H1 (cell line): ENCODE results near the gene ANXA1. TPM values are rescaled to one million over a fixed set of nuclear protein-coding genes. Genes with fewer than 3 reads are reported as not detected.

ENCODE experiments used
- CBX8 ChIP-seq: fragments of 300-800, 300-1000 bp; sonication (generic); IDR thresholded peaks from 2 replicates; pipeline ENCODE4 v1.7.1; 2016; ENCODE audit warnings: low read depth, low read length, borderline replicate concordance
- HDAC2 ChIP-seq, 2 experiments: fragments of 300-600 bp in 1 of 2; sonication (generic) in 1 of 2; IDR thresholded peaks; 2 replicates each; pipeline ENCODE4 v1.6.1; 2011 to 2012; ENCODE audit warnings: low read depth in 2 of 2, low read length in 2 of 2, mild to moderate bottlenecking in 2 of 2, moderate library complexity in 2 of 2, borderline replicate concordance in 1 of 2, inconsistent platforms in 1 of 2
- POLR2AphosphoS5 ChIP-seq: IDR thresholded peaks from 2 replicates; pipeline ENCODE4 v1.6.1; 2011; ENCODE audit warnings: low read depth, low read length
- RAD21 ChIP-seq, 2 experiments: IDR thresholded peaks in 1 of 2; conservative IDR thresholded peaks in 1 of 2; 2 replicates each; pipeline ENCODE4 v1.6.1; 2011; ENCODE audit warnings: low read depth in 2 of 2, low read length in 2 of 2, improper control_type of control experiment in 1 of 2, inconsistent platforms in 1 of 2, mild to moderate bottlenecking in 1 of 2, moderate library complexity in 1 of 2
- SIN3A ChIP-seq, 2 experiments: IDR thresholded peaks in 1 of 2; conservative IDR thresholded peaks in 1 of 2; 2 replicates each; pipeline ENCODE4 v1.6.1; 2011 to 2012; ENCODE audit warnings: low read length in 2 of 2, improper control_type of control experiment in 1 of 2, low read depth in 1 of 2, mild to moderate bottlenecking in 1 of 2
- USF2 ChIP-seq: IDR thresholded peaks from 2 replicates; pipeline ENCODE4 v1.6.1; 2011; ENCODE audit warnings: low read length, improper control_type of control experiment
- polyA plus RNA-seq, 7 experiments: library from polyadenylated mRNA; depleted of rRNA in 3 of 7; stranded (reverse) in 5 of 7; unstranded in 2 of 7; fragments of >200 nt in 5 of 7; fragments of 200-250 nt in 2 of 7; gene quantifications; 1 replicate in 5 of 7; 2 replicates in 1 of 7; 4 replicates in 1 of 7; pipeline versions ENCODE4 v1.2.1 to v1.2.3, GENCODE V29; 2011 to 2013; ENCODE audit warnings: missing spikeins in 2 of 7, mixed read lengths in 2 of 7
- total RNA-seq: library from RNA; stranded (reverse); fragmentation: NEBNext Ultra II Directional; extraction: Animal tissue kit (Norgen Biotek cat#: 25700); gene quantifications from 2 replicates; pipeline ENCODE4 v1.2.1, GENCODE V29; 2021
- TF ChIP-seq, protein P1 (sequence below): fragments of 300-600 bp; sonication (generic); IDR thresholded peaks from 2 replicates; pipeline ENCODE4 v1.7.1; 2012; ENCODE audit warnings: low read length, moderate library complexity, mild to moderate bottlenecking, inconsistent platforms; ENCODE audit not compliant: insufficient replicate concordance
- TF ChIP-seq, protein P2 (sequence below): IDR thresholded peaks from 2 replicates; pipeline ENCODE4 v1.6.1; 2012; ENCODE audit warnings: inconsistent platforms

ANXA1 gene
- total and polyA plus RNA-seq, 2 of the 8 experiments (the other 6 are each of a cell fraction or from before 2014, with no cell fraction given) = 0.71 to 5.7 TPM

- TF ChIP-seq, protein P1, sequence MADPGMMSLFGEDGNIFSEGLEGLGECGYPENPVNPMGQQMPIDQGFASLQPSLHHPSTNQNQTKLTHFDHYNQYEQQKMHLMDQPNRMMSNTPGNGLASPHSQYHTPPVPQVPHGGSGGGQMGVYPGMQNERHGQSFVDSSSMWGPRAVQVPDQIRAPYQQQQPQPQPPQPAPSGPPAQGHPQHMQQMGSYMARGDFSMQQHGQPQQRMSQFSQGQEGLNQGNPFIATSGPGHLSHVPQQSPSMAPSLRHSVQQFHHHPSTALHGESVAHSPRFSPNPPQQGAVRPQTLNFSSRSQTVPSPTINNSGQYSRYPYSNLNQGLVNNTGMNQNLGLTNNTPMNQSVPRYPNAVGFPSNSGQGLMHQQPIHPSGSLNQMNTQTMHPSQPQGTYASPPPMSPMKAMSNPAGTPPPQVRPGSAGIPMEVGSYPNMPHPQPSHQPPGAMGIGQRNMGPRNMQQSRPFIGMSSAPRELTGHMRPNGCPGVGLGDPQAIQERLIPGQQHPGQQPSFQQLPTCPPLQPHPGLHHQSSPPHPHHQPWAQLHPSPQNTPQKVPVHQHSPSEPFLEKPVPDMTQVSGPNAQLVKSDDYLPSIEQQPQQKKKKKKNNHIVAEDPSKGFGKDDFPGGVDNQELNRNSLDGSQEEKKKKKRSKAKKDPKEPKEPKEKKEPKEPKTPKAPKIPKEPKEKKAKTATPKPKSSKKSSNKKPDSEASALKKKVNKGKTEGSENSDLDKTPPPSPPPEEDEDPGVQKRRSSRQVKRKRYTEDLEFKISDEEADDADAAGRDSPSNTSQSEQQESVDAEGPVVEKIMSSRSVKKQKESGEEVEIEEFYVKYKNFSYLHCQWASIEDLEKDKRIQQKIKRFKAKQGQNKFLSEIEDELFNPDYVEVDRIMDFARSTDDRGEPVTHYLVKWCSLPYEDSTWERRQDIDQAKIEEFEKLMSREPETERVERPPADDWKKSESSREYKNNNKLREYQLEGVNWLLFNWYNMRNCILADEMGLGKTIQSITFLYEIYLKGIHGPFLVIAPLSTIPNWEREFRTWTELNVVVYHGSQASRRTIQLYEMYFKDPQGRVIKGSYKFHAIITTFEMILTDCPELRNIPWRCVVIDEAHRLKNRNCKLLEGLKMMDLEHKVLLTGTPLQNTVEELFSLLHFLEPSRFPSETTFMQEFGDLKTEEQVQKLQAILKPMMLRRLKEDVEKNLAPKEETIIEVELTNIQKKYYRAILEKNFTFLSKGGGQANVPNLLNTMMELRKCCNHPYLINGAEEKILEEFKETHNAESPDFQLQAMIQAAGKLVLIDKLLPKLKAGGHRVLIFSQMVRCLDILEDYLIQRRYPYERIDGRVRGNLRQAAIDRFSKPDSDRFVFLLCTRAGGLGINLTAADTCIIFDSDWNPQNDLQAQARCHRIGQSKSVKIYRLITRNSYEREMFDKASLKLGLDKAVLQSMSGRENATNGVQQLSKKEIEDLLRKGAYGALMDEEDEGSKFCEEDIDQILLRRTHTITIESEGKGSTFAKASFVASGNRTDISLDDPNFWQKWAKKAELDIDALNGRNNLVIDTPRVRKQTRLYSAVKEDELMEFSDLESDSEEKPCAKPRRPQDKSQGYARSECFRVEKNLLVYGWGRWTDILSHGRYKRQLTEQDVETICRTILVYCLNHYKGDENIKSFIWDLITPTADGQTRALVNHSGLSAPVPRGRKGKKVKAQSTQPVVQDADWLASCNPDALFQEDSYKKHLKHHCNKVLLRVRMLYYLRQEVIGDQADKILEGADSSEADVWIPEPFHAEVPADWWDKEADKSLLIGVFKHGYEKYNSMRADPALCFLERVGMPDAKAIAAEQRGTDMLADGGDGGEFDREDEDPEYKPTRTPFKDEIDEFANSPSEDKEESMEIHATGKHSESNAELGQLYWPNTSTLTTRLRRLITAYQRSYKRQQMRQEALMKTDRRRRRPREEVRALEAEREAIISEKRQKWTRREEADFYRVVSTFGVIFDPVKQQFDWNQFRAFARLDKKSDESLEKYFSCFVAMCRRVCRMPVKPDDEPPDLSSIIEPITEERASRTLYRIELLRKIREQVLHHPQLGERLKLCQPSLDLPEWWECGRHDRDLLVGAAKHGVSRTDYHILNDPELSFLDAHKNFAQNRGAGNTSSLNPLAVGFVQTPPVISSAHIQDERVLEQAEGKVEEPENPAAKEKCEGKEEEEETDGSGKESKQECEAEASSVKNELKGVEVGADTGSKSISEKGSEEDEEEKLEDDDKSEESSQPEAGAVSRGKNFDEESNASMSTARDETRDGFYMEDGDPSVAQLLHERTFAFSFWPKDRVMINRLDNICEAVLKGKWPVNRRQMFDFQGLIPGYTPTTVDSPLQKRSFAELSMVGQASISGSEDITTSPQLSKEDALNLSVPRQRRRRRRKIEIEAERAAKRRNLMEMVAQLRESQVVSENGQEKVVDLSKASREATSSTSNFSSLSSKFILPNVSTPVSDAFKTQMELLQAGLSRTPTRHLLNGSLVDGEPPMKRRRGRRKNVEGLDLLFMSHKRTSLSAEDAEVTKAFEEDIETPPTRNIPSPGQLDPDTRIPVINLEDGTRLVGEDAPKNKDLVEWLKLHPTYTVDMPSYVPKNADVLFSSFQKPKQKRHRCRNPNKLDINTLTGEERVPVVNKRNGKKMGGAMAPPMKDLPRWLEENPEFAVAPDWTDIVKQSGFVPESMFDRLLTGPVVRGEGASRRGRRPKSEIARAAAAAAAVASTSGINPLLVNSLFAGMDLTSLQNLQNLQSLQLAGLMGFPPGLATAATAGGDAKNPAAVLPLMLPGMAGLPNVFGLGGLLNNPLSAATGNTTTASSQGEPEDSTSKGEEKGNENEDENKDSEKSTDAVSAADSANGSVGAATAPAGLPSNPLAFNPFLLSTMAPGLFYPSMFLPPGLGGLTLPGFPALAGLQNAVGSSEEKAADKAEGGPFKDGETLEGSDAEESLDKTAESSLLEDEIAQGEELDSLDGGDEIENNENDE = peak; percentile 92
- TF ChIP-seq RAD21 (IDR thresholded peaks at IDR 0.05 in 1 of 2, conservative IDR thresholded peaks at IDR 0.05 in 1 of 2; ENCODE audit: low read depth in 2 of 2, low read length in 2 of 2) (peak; percentile 7; a peak in 1 of 4 replicates), CBX8 (no peak), USF2 (peak; percentile 46), SIN3A (conservative IDR thresholded peaks at IDR 0.05 in 1 of 2, IDR thresholded peaks at IDR 0.05 in 1 of 2; ENCODE audit: low read depth in 1 of 2, low read length in 2 of 2) (peak; percentile 45 to 87; a peak in 2 of 4 replicates), HDAC2 (IDR thresholded peaks at IDR 0.05; ENCODE audit: borderline replicate concordance in 1 of 2, low read depth in 2 of 2, low read length in 2 of 2) (no peak), POLR2AphosphoS5 (no peak)
- TF ChIP-seq, protein P2, sequence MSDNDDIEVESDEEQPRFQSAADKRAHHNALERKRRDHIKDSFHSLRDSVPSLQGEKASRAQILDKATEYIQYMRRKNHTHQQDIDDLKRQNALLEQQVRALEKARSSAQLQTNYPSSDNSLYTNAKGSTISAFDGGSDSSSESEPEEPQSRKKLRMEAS = peak; percentile 95
Measured at GRCh38 chr9:73215249-73215648, 63.6 kb downstream of the ANXA1 start (continued).
